Naive thymus-derived CD4-positive, alpha-beta T cell (primary cell): ENCODE measurements around the gene SIGLEC11. TPM values are rescaled to one million over a fixed set of nuclear protein-coding genes. Genes with fewer than 3 reads are reported as not detected.

Experiments used
- ATAC-seq: fragments of 150-1000 bp; cut with Tn5 transposase; 2 replicates; pipeline ENCODE4 v1.10.0; 2021; ENCODE audit warnings: mild to moderate bottlenecking, moderate library complexity
- CTCF ChIA-PET: fragments of 350-600 bp; sonication (Branson Sonifier 250); formaldehyde crosslinking; loops from one replicate; lab custom pipeline; 2021; ENCODE audit warnings: antibody characterized with exemption; lab: Charles Lee
- POLR2A ChIA-PET: fragments of 350-600 bp; sonication (Branson Sonifier 250); formaldehyde crosslinking; loops from one replicate; lab custom pipeline; 2021; ENCODE audit warnings: antibody characterized with exemption, inconsistent platforms; lab: Charles Lee
- DNase-seq, 9 donors: peaks; one replicate each; pipeline versions ENCODE4 v3.0.0 to v3.0.0-alpha.2; 2020 to 2022; ENCODE audit warnings: mixed read lengths in 1 of 9
- H3K27ac ChIP-seq: one replicate; pipeline ENCODE4 v1.7.0; 2013; ENCODE audit warnings: mild to moderate bottlenecking, low read depth, low read length, moderate library complexity
- H3K27me3 ChIP-seq, 2 donors: one replicate each; pipeline ENCODE4 v1.7.0; 2013; ENCODE audit warnings: low read length in 2 of 2, mild to moderate bottlenecking in 2 of 2, moderate library complexity in 2 of 2; ENCODE audit not compliant: control insufficient read depth in 2 of 2, insufficient read depth in 2 of 2
- H3K36me3 ChIP-seq, 3 experiments: 1 replicate in 2 of 3; 2 replicates in 1 of 3; pipeline ENCODE4 v1.7.0; 2013; ENCODE audit warnings: low read length in 3 of 3, mild to moderate bottlenecking in 3 of 3, moderate library complexity in 1 of 3; ENCODE audit not compliant: insufficient read depth in 3 of 3, control insufficient read depth in 2 of 3
- H3K4me1 ChIP-seq, 2 donors: one replicate each; pipeline ENCODE4 v1.7.0; 2013; ENCODE audit warnings: low read length in 2 of 2, mild to moderate bottlenecking in 2 of 2, moderate library complexity in 1 of 2; ENCODE audit not compliant: control insufficient read depth in 2 of 2, insufficient read depth in 2 of 2
- H3K4me3 ChIP-seq: 2 replicates; pipeline ENCODE4 v1.7.0; 2013; ENCODE audit warnings: mild to moderate bottlenecking, low read length
- H3K9me3 ChIP-seq, 3 experiments: 1 replicate in 2 of 3; 2 replicates in 1 of 3; pipeline ENCODE4 v1.7.0; 2013; ENCODE audit warnings: low read length in 3 of 3; ENCODE audit not compliant: control insufficient read depth in 2 of 3
- H3K27ac Mint-ChIP-seq, 9 donors: one replicate each; pipeline ENCODE4 v1.8.0; 2020 to 2022; ENCODE audit warnings: mixed read lengths in 9 of 9, mild to moderate bottlenecking in 8 of 9, moderate library complexity in 5 of 9, inconsistent platforms in 2 of 9
- H3K27me3 Mint-ChIP-seq, 5 donors: one replicate each; pipeline ENCODE4 v1.8.0; 2021 to 2022; ENCODE audit warnings: mixed read lengths in 5 of 5, mild to moderate bottlenecking in 1 of 5
- H3K36me3 Mint-ChIP-seq, 5 donors: one replicate each; pipeline ENCODE4 v1.8.0; 2020 to 2022; ENCODE audit warnings: mixed read lengths in 5 of 5, mild to moderate bottlenecking in 3 of 5, inconsistent platforms in 1 of 5
- H3K4me1 Mint-ChIP-seq, 7 donors: one replicate each; pipeline ENCODE4 v1.8.0; 2020 to 2022; ENCODE audit warnings: mixed read lengths in 7 of 7, mild to moderate bottlenecking in 3 of 7, inconsistent platforms in 1 of 7
- H3K4me3 Mint-ChIP-seq, 10 donors: one replicate each; pipeline ENCODE4 v1.8.0; 2020 to 2022; ENCODE audit warnings: mild to moderate bottlenecking in 10 of 10, mixed read lengths in 10 of 10, moderate library complexity in 6 of 10, inconsistent platforms in 2 of 10
- H3K9me3 Mint-ChIP-seq, 11 donors: one replicate each; pipeline ENCODE4 v1.8.0; 2020 to 2022; ENCODE audit warnings: mixed read lengths in 11 of 11, mild to moderate bottlenecking in 4 of 11, inconsistent platforms in 1 of 11, moderate library complexity in 1 of 11
- intact Hi-C, 2 donors: fragments of 100-400 bp; cut with micrococcal nuclease; formaldehyde crosslinking; loops; one replicate each; pipeline ENCODE4 v1.15.1; 2023
- polyA plus RNA-seq, 2 donors: library from polyadenylated mRNA; unstranded; fragments of 300-500 nt; fragmentation: Illumina TruSeq; gene quantifications; one replicate each; pipeline ENCODE4 v1.2.3, GENCODE V29; 2021
- total RNA-seq, 6 experiments: library from RNA in 5 of 6; stranded (reverse) in 5 of 6; gene quantifications; 1 replicate in 5 of 6; 2 replicates in 1 of 6; pipeline ENCODE4 v1.2.3 and lab custom pipeline; 2021 to 2026

The SIGLEC11 gene
- total and polyA plus RNA-seq, 7 experiments from 2014 or later = 0.14 to 1.3 (median 0.39) TPM; not detected in 3

DNA sequence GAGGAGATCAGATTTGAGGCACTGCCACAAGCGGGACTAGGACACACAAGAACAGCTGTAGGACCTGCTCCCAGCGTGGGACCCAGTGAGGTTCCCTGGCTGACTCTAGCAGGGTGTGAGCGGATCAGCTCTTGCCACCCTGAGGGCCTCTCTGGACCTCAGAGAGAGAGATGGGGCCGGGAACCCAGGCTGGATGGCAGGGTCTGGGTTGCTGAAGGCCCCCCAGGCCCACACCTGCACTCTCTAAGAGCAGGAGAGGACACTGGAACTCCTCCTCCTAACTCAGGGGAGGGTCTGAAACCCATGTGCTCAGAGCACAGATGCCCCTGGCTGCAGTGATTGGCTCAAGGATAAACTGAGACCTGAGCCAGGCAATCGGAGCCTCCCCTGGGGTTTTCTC, 50.8 kb downstream of the SIGLEC11 start:
- ATAC-seq (no peak), DNase-seq (no peak)
- Mint-ChIP-seq H3K36me3 (peaks cover 0 to 36% (median 16%) of the 10 kb centered on the region in 5 donors), H3K27ac (peak overlapping the region in 1 of 9 donors; percentile 48), H3K27me3 (no peaks in the 10 kb centered on the region), H3K4me3 (no peak overlapping the region), H3K4me1 (peaks cover 17 to 60% (median 25%) of the 10 kb centered on the region in 7 donors), H3K9me3 (no peaks in the 10 kb centered on the region)
- Histone ChIP-seq H3K36me3 (peaks cover 0 to 61% (median 0%) of the 10 kb centered on the region in 3 experiments), H3K27me3 (no peaks in the 10 kb centered on the region), H3K27ac (no peak overlapping the region), H3K4me1 (no peaks in the 10 kb centered on the region), H3K9me3 (no peaks in the 10 kb centered on the region), H3K4me3 (no peak overlapping the region)
- CTCF ChIA-PET = no interaction called here
- POLR2A ChIA-PET = interaction anchor here (0.6 kb wide), 1 partner anchor 60 kb away, joined by 3 read pairs; no protein-coding TSS in a partner anchor
- intact Hi-C loops = loop anchor here in 1 of 2 donors (2.0 kb wide), 1 partner anchor 13 kb away; the partner anchor contains the start of gene IL4I1

DNA sequence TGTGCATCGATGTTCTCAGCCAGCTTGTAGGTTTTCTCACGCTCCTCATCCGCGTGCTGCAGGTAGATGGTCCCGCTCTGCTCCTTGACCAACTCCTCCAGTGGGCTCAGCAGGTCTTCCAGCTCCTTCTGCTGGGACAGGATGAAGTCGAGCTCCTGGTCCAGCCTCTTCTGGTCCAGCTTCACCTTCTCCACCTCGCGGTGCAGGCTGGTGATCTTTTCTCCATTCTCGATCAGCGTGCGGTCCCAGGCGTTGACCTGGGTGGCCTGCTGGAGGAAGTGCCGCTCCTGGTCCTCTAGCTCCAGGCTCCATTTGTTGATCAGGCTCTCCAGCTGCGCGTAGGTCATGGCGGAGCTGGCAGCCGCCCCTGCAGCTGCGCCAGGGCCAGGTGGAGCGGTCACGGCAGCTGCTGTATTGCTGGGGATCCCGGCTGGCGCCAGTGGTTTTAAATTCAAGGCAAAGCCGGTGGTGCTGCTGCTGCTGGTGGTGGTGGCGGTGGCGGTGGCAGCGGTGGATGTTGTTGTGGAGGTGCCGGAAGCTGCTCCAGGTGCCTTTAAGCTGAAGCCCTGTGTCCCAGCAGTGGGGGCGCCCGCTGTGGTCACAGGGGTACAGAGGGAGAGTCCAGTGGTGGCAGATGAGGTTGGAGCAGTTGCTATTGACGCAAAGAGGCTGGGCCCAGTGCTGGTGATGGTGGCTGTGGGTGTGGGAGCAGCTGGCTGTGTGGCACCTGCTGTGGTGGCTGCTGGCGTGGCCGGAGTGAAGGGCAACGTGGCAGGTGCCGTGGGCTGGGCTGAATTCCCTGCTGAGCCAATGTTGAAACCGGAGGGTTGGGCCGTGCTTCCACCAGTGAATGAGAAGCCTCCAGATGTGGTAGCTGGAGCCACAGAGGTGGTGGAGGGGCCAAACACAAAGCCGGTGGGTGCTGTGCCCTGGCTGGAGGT, 52.2 kb downstream of the SIGLEC11 start:
- Histone ChIP-seq H3K27ac (no peak overlapping the region), H3K9me3 (no peaks in the 10 kb centered on the region), H3K36me3 (peaks cover 0 to 52% (median 0%) of the 10 kb centered on the region in 3 experiments), H3K4me1 (no peaks in the 10 kb centered on the region), H3K27me3 (no peaks in the 10 kb centered on the region), H3K4me3 (no peak overlapping the region)
- no peaks in the 10 kb centered on the region for H3K27me3 Mint-ChIP-seq
- ChIA-PET CTCF (interaction anchor here (0.5 kb wide), 1 partner anchor 1486 kb away, joined by 6 read pairs; no protein-coding TSS in a partner anchor), POLR2A (interaction anchor here (0.8 kb wide), 1 partner anchor 21 kb away, joined by 3 read pairs; no protein-coding TSS in a partner anchor)
- H3K9me3 Mint-ChIP-seq = no peaks in the 10 kb centered on the region
- no peak overlapping the region for H3K27ac Mint-ChIP-seq
- DNase-seq (no peak), ATAC-seq (no peak)
- H3K4me1 Mint-ChIP-seq = peaks cover 17 to 60% (median 25%) of the 10 kb centered on the region in 7 donors
- intact Hi-C loops = no loop called here
- H3K36me3 Mint-ChIP-seq = peaks cover 0 to 29% (median 10%) of the 10 kb centered on the region in 5 donors
- no peak overlapping the region for H3K4me3 Mint-ChIP-seq

DNA sequence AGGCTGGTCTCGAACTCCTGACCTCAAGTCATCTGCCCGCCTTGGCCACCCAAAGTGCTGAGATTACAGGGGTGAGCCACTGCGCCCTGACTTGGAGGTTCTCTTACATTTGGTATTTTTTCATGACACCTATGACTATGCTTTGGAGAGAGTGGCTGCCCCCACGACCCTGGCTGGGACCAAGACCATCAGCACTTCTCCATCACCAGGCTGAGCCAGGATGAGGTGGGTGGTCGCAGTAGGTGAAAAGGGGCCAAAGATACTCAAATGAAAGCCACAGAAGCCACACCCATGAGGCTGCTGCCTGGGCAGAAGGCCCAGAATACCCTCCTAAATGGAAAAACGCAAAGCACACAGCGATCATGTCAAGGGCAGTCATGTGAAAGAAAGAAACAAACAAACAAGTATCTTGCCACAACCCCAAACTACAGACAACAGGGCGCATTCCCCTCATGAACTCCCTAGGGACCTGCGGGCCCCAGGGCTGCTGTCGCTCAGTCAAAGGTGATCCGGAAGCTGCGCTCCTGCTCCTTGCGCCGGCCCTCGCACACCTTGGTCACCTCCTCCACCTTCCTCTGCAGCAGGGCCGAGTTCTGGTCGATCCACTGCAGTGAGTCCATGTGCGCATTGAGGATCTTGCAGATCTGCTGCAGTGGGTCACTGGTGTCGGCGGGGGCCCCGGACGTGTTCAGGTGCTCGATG, 53.1 kb downstream of the SIGLEC11 start:
- H3K36me3 Mint-ChIP-seq = peaks cover 0 to 22% (median 4%) of the 10 kb centered on the region in 5 donors
- CTCF ChIA-PET = interaction anchor here (0.5 kb wide), 1 partner anchor 1485 kb away, joined by 6 read pairs; no protein-coding TSS in a partner anchor
- POLR2A ChIA-PET = interaction anchor here (0.8 kb wide), 1 partner anchor 22 kb away, joined by 3 read pairs; no protein-coding TSS in a partner anchor

DNA sequence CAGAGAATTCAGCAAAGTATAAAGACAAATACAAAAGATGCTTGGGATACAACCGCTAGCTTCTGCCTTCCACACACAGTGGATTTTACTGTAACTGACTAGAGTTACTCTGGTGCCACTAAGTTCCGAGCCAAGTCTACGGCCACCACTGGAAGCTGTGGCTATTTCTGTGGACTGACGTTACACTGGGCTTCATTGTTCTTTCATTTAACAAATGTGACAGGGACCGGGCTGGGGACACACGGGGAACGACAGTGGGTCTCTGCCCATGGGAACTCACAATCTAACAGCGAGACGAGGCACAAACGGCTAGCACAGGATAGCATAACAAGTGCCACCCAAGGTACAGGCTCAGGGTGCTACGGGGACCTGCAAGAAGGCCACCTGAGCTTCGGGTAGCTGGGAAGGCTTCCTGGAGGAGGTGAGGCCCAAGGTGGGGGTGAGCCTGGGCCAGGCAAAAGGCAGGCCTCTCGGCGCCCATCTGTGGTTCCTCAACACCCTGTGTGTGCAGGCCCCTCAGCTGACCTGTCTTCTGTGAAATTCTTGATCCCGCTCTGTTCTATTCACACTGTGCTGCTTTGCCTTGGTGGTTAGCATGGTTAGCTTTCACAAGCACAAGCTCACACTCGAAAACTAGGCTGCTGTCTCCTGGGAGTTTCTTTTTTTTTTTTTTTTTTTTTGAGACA, 54.0 kb downstream of the SIGLEC11 start:
- Mint-ChIP-seq H3K36me3 (peaks cover 0 to 22% (median 3%) of the 10 kb centered on the region in 5 donors), H3K4me3 (no peak overlapping the region), H3K27me3 (no peaks in the 10 kb centered on the region), H3K4me1 (peaks cover 11 to 48% (median 17%) of the 10 kb centered on the region in 7 donors), H3K27ac (peak overlapping the region in 4 of 9 donors; percentile 6 to 62 (median 18)), H3K9me3 (no peaks in the 10 kb centered on the region)
- Histone ChIP-seq H3K36me3 (peaks cover 0 to 38% (median 0%) of the 10 kb centered on the region in 3 experiments), H3K4me3 (no peak overlapping the region), H3K27me3 (no peaks in the 10 kb centered on the region), H3K27ac (no peak overlapping the region), H3K9me3 (no peaks in the 10 kb centered on the region), H3K4me1 (no peaks in the 10 kb centered on the region)
- no peak for DNase-seq
- CTCF ChIA-PET = no interaction called here
- intact Hi-C loops = no loop called here
- POLR2A ChIA-PET = no interaction called here
- ATAC-seq = no peak

More for the DNA sequence above, 53.1 kb downstream of the SIGLEC11 start:
- Mint-ChIP-seq H3K9me3 (no peaks in the 10 kb centered on the region), H3K4me1 (peaks cover 16 to 54% (median 18%) of the 10 kb centered on the region in 7 donors), H3K27me3 (no peaks in the 10 kb centered on the region), H3K27ac (no peak overlapping the region), H3K4me3 (no peak overlapping the region)
- no peak for DNase-seq
- Histone ChIP-seq H3K4me3 (no peak overlapping the region), H3K27me3 (no peaks in the 10 kb centered on the region), H3K9me3 (no peaks in the 10 kb centered on the region), H3K36me3 (peaks cover 0 to 43% (median 0%) of the 10 kb centered on the region in 3 experiments), H3K27ac (no peak overlapping the region), H3K4me1 (no peaks in the 10 kb centered on the region)
- no peak for ATAC-seq
- intact Hi-C loops = no loop called here

DNA sequence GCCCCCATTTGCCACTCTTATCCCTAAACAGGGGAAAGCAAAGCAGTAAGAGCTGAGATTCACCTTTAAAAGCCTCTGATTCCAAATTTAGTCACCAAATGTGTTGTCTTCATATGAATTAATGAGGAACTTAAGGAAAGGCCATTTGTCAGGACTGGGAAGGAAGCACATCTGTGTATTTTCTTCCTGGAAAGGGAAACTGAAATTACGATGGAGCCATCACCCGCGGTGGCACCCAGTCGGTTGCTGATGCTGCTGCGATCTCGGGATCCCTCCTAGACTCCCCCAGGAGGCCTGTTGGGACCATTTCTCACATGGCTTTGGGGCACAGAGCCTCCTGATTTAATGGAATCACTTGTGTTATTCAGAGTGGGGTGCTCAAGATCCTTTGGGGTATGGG, 56.8 kb downstream of the SIGLEC11 start:
- CTCF ChIA-PET = no interaction called here
- no peaks in the 10 kb centered on the region for H3K9me3 Mint-ChIP-seq
- no peak for DNase-seq
- intact Hi-C loops = no loop called here
- ATAC-seq = no peak
- no peaks in the 10 kb centered on the region for H3K4me1 ChIP-seq
- H3K4me3 ChIP-seq = no peak overlapping the region
- peaks cover 0 to 18% (median 3%) of the 10 kb centered on the region in 5 donors for H3K36me3 Mint-ChIP-seq
- H3K4me1 Mint-ChIP-seq = peaks cover 0 to 35% (median 5%) of the 10 kb centered on the region in 7 donors
- POLR2A ChIA-PET = interaction anchor here (1.4 kb wide), 1 partner anchor 25 kb away, joined by 3 read pairs; the partner anchor contains the start of genes ATF5 and NUP62
- no peak overlapping the region for H3K27ac ChIP-seq
- H3K27me3 ChIP-seq = no peaks in the 10 kb centered on the region
- no peaks in the 10 kb centered on the region for H3K27me3 Mint-ChIP-seq
- H3K9me3 ChIP-seq = no peaks in the 10 kb centered on the region
- peaks cover 0 to 23% (median 0%) of the 10 kb centered on the region in 3 experiments for H3K36me3 ChIP-seq
- H3K27ac Mint-ChIP-seq = peak overlapping the region in 1 of 9 donors; percentile 55
- H3K4me3 Mint-ChIP-seq = no peak overlapping the region
